Right atrium auricular region (tissue), 2 donors: ENCODE measurements around the gene BRAF. TPM values are rescaled to one million over a fixed set of nuclear protein-coding genes. Genes with fewer than 3 reads are reported as not detected.

Experiments
- DNase-seq: peaks from one replicate; pipeline ENCODE4 v3.0.0-alpha.2; 2019; ENCODE audit warnings: low spot score
- H3K27ac ChIP-seq, 2 donors: fragments of 200-600 bp; sonication (generic); 1 replicate in 1 of 2; 2 replicates in 1 of 2; pipeline ENCODE4 v1.5.1; 2016 to 2019
- H3K27me3 ChIP-seq, 2 donors: fragments of 200-600 bp; sonication (generic); one replicate each; pipeline versions ENCODE4 v1.5.1 to v1.6.0; 2017 to 2019
- H3K36me3 ChIP-seq: fragments of 200-600 bp; sonication (generic); one replicate; pipeline ENCODE4 v1.5.1; 2016
- H3K4me1 ChIP-seq, 2 donors: fragments of 200-600 bp; sonication (generic); one replicate each; pipeline versions ENCODE4 v1.5.1 to v1.6.0; 2017 to 2019
- H3K4me3 ChIP-seq, 2 donors: fragments of 200-600 bp; sonication (generic); 1 replicate in 1 of 2; 2 replicates in 1 of 2; pipeline ENCODE4 v1.5.1; 2017 to 2019; ENCODE audit warnings: mild to moderate bottlenecking in 1 of 2, moderate library complexity in 1 of 2
- H3K9me3 ChIP-seq, 2 donors: fragments of 200-600 bp; sonication (generic); one replicate each; pipeline ENCODE4 v1.5.1; 2019
- total RNA-seq, 2 donors: library from RNA; depleted of rRNA; stranded (reverse); fragments of >200 nt; gene quantifications; one replicate each; pipeline ENCODE4 v1.1.0, GENCODE V29; 2016
- TF ChIP-seq, protein P1 (sequence below), 2 donors: fragments of 200-600 bp; sonication (generic); IDR thresholded peaks; one replicate each; pipeline ENCODE4 v1.5.1; 2019; ENCODE audit warnings: antibody characterized with exemption in 2 of 2

BRAF gene
- total RNA-seq, 2 donors from 2014 or later: 23.5 to 29.2 TPM

DNA sequence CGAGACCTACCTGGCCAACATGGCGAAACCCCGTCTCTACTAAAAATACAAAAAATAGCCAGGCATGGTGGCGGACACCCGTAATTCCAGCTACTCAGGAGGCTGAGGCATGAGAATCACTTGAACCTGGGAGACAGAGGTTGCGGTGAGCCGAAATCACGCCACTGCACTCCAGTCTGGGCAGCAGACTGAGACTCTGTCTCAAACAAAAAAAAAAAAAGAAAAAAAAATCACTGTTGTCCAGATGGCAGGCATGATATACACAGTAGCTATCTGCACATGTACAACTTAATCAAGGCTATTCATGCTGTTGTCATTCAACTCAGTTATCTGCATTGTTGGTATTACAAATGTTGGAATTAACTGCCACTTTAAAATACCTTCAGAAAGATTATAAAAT lies 55.3 kb downstream of the BRAF start:
- TF ChIP-seq, protein P1, sequence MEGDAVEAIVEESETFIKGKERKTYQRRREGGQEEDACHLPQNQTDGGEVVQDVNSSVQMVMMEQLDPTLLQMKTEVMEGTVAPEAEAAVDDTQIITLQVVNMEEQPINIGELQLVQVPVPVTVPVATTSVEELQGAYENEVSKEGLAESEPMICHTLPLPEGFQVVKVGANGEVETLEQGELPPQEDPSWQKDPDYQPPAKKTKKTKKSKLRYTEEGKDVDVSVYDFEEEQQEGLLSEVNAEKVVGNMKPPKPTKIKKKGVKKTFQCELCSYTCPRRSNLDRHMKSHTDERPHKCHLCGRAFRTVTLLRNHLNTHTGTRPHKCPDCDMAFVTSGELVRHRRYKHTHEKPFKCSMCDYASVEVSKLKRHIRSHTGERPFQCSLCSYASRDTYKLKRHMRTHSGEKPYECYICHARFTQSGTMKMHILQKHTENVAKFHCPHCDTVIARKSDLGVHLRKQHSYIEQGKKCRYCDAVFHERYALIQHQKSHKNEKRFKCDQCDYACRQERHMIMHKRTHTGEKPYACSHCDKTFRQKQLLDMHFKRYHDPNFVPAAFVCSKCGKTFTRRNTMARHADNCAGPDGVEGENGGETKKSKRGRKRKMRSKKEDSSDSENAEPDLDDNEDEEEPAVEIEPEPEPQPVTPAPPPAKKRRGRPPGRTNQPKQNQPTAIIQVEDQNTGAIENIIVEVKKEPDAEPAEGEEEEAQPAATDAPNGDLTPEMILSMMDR (IDR thresholded peaks at IDR 0.05): no peak
- no peaks in the 10 kb centered on the region for H3K4me1 ChIP-seq
- no peaks in the 10 kb centered on the region for H3K9me3 ChIP-seq
- no peak overlapping the region for H3K27ac ChIP-seq
- H3K36me3 ChIP-seq: no peaks in the 10 kb centered on the region
- DNase-seq: no peak
- H3K27me3 ChIP-seq: no peaks in the 10 kb centered on the region
- H3K4me3 ChIP-seq: no peak overlapping the region

DNA sequence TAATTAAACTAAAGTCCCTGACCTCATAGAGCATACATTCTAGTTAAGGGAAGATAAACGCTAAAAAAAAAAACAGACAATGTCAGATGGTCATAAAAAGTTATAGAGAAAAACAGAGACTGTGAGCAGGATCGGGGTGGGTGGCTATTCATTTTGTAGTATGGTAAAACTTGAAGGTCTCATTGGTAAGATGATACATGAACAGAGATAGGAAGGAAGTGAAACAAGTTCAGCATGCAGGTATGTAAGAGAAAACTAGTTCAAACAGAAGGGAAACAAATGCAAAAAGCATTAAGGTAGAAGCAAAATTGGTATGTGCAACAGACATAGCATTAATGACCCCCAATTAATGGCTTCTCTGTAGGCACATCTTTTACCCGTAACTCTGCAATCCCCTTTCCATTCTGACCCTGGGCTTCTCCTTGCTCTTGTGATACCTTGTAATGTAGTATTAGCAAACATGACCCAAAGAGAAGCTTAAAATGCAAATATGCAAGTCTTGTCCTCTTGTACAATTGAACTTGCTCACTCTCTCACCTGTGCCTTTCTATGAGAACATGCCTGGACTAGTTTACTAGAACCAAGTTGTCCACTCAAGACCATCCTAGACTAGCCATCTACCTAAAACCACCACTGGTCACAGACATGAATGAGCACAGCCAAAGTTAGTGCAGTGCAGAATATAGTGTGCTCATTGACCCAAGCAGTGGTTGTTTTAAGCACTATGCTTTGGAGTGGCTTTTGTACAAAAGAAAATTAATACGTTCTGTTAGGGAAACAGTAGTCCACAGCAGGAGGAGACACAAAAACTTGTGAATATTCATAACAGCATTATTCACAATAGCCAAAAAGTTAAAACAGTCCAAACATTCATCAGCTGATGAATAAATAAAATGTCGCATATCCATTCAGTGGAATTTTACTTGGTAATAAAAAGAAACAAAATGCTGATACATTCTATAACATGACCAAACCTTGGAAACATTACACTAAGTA lies 57.0 kb downstream of the BRAF start:
- Histone ChIP-seq H3K27me3 (no peaks in the 10 kb centered on the region), H3K4me3 (no peak overlapping the region), H3K9me3 (no peaks in the 10 kb centered on the region), H3K36me3 (no peaks in the 10 kb centered on the region), H3K4me1 (no peaks in the 10 kb centered on the region), H3K27ac (no peak overlapping the region)
- no peak for DNase-seq
- TF ChIP-seq, protein P1 (IDR thresholded peaks at IDR 0.05): no peak

DNA sequence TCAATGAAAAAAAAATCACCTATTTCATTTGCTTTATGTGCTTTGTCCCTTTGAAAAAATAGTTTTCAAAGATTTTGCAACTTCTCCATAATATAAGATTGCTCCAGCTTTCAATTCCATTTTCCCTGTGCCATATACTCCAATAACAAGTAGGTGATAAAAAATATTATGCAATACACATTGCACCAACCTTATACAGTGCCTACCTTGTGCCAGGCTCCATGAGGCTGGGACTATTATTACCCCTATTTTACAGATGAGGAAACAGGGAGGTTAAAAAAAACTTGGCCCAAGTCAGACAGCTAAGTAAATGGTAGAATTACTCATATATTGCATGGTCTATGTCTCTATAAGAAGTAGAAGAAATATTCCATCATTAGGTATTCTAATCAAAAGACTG lies 57.8 kb downstream of the BRAF start:
- Histone ChIP-seq H3K36me3 (no peaks in the 10 kb centered on the region), H3K4me1 (no peaks in the 10 kb centered on the region), H3K4me3 (no peak overlapping the region), H3K27ac (no peak overlapping the region), H3K27me3 (no peaks in the 10 kb centered on the region), H3K9me3 (no peaks in the 10 kb centered on the region)
- DNase-seq: no peak
- TF ChIP-seq, protein P1 (IDR thresholded peaks at IDR 0.05): no peak

DNA sequence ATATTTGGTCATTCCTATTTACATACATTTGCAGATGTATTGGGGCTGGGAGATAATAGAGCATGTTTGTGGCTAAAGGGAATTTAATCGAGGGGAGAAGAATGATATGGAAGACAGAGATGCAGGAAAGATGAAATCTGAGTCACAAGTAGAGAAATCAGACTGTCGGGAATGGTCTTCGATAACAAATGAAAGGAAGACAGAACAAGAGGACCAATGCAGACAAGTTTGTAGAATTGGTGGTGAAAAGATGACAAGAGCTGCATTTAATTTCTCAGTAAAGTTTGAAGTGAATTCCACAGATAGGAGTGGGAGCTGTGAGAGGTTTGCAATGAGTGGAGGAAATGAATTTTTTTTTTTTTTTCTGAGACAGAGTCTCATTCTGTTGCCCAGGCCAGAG lies 60.0 kb downstream of the BRAF start:
- DNase-seq: no peak
- Histone ChIP-seq H3K27me3 (no peaks in the 10 kb centered on the region), H3K4me1 (peaks cover 0 to 4% of the 10 kb centered on the region in 2 donors), H3K27ac (no peak overlapping the region), H3K9me3 (no peaks in the 10 kb centered on the region), H3K36me3 (no peaks in the 10 kb centered on the region), H3K4me3 (no peak overlapping the region)
- TF ChIP-seq, protein P1 (IDR thresholded peaks at IDR 0.05): no peak

DNA sequence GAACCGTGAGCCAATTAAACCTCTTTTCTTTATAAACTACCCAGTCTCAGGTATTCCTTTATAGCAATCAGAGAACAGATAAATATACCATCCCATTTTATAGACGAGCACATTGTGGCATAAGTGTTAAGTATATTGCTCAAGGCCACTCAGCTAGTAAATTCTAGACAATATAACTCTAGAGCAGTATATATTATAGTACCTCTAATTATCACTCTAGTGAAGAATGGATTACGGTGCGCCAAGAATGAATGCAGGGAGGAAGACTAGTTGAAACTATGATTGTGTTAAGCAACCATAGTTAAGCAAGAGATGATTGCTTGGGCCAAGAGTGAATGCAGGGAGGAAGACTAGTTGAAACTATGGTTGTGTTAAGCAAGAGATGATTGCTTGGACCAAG lies 60.9 kb downstream of the BRAF start:
- TF ChIP-seq, protein P1 (IDR thresholded peaks at IDR 0.05): no peak
- no peaks in the 10 kb centered on the region for H3K9me3 ChIP-seq
- H3K4me1 ChIP-seq: peaks cover 0 to 4% of the 10 kb centered on the region in 2 donors
- no peak for DNase-seq
- no peak overlapping the region for H3K4me3 ChIP-seq
- no peaks in the 10 kb centered on the region for H3K36me3 ChIP-seq
- no peak overlapping the region for H3K27ac ChIP-seq
- no peaks in the 10 kb centered on the region for H3K27me3 ChIP-seq
